GM11168 (cell line): ENCODE measurements around the gene TENM4.

Source experiments
- in situ Hi-C: fragments of 300-500 bp; cut with MboI; formaldehyde crosslinking; loops from one replicate; pipeline ENCODE4 v1.12.0; 2022; ENCODE audit warnings: low sequenced_read_pairs; ENCODE audit not compliant: unreplicated experiment

TENM4 gene

GRCh38 chr11:78935398-78936068, 505.3 kb downstream of the TENM4 start:
- in situ Hi-C loops: no loop called here

DNA sequence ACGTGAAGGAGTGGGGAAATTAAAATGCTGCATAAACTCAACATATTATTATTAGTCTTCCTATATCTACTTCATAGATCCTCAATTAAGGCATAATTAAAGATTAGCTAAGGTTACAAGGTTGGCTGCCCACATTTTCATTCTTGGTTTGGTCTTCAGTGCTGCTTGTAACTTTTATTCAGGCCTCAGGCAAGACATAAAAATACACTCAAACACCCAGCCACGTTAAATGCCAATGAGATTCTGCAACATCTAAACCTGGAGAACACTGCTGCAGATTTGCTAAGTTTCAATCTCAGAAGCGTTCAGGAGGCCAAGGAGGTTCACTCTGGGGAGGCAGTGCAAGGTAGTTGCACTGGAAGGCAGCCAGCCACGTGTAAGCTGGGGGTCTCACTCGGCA, 507.5 kb downstream of the TENM4 start:
- in situ Hi-C loops: no loop called here

DNA sequence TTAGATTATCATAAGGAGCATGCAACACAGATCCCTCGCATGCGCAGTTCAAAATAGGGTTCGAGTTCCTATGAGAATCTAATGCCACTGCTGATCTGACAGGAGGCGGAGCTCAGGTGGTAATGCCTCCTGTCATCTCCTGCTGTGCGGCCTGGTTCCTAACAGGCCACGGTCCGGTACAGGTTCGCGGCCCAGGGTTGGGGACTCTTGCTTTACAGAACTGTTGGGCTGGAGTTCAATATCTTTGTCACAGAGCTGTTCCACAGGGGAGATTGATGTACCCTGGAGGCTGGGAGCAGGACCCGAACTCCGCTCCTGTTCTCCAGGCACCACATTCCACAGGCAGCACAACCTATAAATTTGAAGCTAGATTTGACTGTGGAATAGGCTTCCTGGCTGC, 508.1 kb downstream of the TENM4 start:
- in situ Hi-C loops: no loop called here

- in situ Hi-C loops: no loop called here
Observed at GRCh38 chr11:78931891-78932290, 508.9 kb downstream of the TENM4 start.

DNA sequence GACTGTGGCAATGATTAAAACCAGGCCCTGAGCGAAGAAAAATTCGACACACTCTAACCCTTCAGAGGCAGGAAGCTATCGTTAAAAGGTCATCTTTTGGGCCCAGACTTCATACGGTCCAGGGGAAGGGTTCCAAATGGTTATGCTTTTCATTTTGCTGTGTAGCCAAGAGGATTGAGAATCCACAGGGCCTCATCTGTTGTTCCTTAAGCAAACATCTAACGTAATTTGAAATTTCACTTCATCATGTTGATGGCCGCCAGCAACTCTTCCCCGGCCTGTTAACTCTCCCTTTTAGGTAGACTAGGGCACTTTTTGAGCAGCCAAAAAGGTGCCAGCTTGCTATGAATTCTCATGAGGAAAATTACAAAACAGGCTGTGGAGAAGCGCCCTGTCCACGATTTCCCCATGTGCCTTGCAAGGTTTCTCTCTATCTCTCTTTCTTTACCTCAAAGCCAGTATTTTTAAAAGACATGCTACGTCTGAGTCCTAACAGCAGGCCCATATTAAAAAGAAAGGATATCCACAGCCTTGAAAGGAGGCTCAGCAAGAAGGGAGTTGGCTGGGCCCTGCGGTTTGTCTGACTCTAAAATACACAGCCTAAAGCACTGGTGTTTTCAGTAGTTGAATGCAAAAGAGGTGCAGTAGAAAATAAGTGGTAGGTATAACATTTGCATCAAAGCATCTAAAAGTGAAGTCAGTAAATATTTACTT, 509.9 kb downstream of the TENM4 start:
- in situ Hi-C loops: no loop called here

DNA sequence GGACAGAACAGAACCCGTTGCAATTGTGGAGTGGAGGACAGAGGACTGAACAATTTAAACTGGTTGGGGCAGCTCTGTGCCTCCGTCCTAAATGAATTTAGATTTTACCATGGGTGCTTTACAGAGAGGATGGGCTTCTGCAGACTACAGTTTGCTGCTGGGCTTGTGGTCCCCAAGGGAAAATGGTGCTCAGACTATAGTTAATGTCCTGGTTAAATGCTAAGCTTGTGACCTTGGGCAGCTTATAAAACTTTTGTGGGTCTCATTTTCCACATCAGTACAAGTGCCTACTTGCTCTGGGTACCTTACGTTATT, 511.0 kb downstream of the TENM4 start:
- in situ Hi-C loops: no loop called here

- in situ Hi-C loops: no loop called here
Observed at GRCh38 chr11:78929207-78929905, 511.5 kb downstream of the TENM4 start.

- in situ Hi-C loops: no loop called here
Observed at GRCh38 chr11:78927511-78927910, 513.3 kb downstream of the TENM4 start.

GRCh38 chr11:78926633-78927338, 514.0 kb downstream of the TENM4 start:
- in situ Hi-C loops: no loop called here

DNA sequence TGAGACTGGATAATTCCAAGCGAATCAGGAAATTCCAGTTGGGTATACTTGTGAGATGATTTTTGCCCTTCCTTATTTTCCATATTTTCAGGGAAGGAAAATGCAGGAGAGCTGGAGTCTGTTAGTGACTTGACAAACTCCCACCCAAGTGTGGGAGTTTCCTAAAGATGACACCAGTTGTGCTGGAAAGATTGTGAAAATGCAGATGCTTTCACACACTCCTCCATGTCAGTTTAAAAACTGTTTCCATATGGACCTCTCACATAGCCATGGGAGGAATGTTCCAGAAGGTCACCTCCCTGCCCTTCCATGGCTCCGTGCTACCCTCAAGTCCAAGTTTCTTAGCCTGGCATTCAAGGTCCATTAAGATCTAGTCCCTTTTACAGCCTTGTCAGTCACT, 515.4 kb downstream of the TENM4 start:
- in situ Hi-C loops: no loop called here

DNA sequence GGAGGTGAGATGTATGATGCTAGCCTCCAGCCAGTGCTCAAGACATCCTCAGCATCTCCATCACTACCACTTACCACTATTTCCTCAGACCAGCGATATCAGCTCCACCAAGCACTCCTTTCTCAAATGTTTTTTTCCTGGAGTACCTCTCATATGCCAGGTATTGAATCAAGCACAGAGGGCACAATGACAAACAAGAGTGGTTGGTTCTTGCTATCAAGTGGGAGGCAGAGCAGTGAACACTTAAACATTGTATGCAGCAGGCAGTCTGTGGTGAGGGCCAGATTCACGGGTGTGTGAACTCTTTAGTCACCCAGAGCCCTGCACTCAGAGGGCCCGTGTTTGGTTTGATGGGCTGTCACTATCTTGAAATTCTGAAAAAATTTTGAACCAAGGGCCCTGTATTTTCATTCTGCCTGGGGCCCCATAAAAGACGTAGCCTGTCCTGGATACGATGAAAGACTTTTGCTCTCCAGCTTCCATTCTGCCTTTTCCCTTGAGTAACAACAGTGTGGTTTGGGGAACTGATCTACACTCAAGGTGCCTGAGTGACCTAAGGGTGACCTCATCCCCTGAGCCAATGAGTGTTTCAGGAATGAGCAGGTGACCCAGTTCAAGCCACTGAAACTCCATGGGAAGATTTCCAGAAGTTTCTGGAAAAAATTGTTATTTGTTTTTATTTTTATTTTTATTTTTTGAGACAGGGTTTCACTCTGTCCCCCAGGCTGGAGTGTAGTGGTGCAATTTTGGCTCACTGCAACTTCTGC, 517.8 kb downstream of the TENM4 start:
- in situ Hi-C loops: no loop called here

GRCh38 chr11:78921509-78921908, 519.3 kb downstream of the TENM4 start:
- in situ Hi-C loops: no loop called here

- in situ Hi-C loops: no loop called here
Observed at GRCh38 chr11:78920329-78920728, 520.5 kb downstream of the TENM4 start.

GRCh38 chr11:78916759-78917158, 524.1 kb downstream of the TENM4 start:
- in situ Hi-C loops: no loop called here

DNA sequence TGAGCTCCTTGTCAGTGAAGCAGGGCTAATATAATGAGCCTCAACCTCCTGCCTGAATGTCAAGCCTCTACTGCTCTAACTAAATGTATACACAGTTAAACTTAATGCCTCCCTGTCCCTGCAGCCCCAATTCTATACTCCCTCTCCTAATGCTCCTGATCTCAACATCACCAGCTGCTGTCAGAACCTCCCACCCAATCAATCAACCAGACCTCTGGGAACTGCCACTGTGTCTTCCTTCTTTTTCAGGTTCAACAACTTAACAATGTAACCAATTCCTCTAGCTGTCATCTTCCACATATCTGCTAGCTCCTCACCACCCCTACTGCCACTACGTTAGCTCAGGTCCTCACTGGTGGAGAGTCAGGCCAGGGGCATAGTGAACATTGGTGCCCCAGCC, 526.3 kb downstream of the TENM4 start:
- in situ Hi-C loops: no loop called here

DNA sequence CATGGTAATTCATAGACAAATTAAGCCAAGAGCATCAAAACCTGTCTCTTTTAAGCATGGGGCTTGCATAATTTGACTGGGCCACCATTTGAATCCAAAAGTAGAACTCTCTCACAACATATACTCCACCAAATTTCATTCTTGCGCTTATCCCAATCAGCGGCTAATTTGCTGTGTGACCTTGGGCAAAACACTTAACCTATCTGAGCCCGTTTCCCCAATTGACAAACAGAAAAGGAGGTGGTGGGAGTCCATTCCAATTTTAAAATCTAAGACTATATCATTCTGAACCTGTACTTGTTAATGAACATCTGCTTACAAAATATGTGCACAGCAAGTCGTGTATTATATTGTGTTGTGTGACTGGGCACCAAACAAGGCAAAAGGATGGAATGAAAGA, 528.1 kb downstream of the TENM4 start:
- in situ Hi-C loops: no loop called here

DNA sequence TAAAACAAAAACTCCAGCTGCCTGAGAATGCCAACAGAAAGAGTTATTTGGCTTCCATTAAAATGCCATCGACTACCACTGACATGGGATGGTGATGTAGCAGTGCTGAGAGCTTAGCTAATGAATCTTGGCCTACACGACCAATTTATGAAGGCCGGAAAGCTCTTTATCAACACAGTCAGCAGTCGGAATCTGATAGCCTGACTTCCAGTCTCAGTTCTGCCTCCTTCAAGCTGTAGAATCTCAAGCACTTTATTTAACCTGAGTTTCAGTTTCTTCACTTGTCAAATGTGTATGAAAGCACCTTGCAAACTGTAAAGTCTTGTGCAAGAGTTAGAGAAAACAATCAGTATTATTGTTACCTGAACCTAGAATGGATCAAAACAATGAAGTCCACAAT, 530.5 kb downstream of the TENM4 start:
- in situ Hi-C loops: no loop called here

- in situ Hi-C loops: no loop called here
Observed at GRCh38 chr11:78909386-78909785, 531.4 kb downstream of the TENM4 start.

DNA sequence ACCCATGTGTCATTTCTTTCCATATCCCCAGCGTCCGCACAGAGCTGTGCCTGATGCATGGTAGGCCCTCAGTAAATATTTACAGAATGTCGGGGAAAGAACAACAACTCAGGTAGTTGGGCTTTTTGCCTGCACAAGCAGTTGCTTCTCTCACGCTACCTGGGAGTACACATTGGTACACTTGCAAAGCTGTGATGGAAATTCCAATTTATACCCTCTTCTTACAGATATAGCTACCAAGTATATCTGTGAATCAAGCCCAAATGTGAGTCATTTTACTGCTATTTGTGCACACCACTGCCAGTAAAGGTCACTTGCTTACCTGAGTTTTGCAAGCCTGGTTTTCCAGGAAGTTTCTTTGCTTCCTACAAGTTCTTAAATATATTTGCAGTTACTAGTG, 533.2 kb downstream of the TENM4 start:
- in situ Hi-C loops: no loop called here

DNA sequence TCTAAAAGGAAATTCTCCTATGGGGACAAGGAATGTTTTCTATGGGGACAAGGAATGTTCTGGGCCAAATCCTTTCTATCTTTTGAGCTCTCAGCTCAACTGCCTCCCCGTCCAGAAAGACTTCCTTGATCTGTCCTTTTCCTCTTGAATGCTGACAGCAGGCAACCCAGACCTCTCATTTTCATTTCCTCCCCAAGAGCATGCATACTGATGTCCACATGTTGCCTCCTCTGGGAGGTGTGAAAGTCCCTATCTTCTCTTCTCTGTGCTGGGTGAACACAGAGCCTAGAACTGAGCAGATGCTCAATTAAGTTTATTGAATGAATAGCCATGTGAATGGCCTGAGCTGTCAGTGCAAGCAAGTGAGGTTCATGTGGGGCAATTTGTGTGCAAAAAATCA, 534.3 kb downstream of the TENM4 start:
- in situ Hi-C loops: no loop called here
